Measurements from ENCODE around the gene RPS6KA1.

DNA sequence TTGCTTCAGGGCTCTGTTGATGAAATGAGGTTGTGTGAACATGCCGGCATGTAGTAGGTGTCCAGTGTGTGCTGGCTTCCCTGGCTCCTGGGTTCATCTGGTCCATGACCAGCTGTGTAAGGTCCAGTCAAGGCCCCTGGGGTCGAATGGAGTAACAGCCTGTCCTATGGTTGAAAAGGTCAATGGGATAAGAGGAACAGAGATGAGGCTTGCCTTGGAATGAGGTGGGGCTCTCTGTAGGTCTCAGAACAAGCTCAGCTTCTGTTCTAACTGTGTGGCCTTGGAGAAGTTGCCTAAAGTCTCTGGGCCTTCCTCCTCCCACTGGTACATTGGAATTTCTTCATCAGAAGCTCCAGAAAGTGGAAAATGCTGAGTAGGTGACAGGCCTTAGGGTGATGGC lies 26.6 kb downstream of the RPS6KA1 start:
- no peak for TF ChIP-seq POLR2AphosphoS5 (IDR thresholded peaks at IDR 0.05; ENCODE audit: low read depth, low read length)
- TF ChIP-seq SIN3A (IDR thresholded peaks at IDR 0.05; ENCODE audit: borderline replicate concordance, insufficient read depth, low read length) = no peak
- TF ChIP-seq, protein P1, sequence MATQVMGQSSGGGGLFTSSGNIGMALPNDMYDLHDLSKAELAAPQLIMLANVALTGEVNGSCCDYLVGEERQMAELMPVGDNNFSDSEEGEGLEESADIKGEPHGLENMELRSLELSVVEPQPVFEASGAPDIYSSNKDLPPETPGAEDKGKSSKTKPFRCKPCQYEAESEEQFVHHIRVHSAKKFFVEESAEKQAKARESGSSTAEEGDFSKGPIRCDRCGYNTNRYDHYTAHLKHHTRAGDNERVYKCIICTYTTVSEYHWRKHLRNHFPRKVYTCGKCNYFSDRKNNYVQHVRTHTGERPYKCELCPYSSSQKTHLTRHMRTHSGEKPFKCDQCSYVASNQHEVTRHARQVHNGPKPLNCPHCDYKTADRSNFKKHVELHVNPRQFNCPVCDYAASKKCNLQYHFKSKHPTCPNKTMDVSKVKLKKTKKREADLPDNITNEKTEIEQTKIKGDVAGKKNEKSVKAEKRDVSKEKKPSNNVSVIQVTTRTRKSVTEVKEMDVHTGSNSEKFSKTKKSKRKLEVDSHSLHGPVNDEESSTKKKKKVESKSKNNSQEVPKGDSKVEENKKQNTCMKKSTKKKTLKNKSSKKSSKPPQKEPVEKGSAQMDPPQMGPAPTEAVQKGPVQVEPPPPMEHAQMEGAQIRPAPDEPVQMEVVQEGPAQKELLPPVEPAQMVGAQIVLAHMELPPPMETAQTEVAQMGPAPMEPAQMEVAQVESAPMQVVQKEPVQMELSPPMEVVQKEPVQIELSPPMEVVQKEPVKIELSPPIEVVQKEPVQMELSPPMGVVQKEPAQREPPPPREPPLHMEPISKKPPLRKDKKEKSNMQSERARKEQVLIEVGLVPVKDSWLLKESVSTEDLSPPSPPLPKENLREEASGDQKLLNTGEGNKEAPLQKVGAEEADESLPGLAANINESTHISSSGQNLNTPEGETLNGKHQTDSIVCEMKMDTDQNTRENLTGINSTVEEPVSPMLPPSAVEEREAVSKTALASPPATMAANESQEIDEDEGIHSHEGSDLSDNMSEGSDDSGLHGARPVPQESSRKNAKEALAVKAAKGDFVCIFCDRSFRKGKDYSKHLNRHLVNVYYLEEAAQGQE (IDR thresholded peaks at IDR 0.05; ENCODE audit: insufficient read depth in 1 of 2, low read depth in 2 of 2, low read length in 2 of 2) = no peak
- no peak for TF ChIP-seq TAF1 (IDR thresholded peaks at IDR 0.05; ENCODE audit: borderline replicate concordance, insufficient read depth, low read length)
- TF ChIP-seq FOXP2 (optimal IDR thresholded peaks at IDR 0.05; ENCODE audit: borderline replicate concordance, extremely low read depth, extremely low read length, insufficient read depth) = no peak
